NCI-H345 treated with DMSO at 0.1 percent for 48 hours (cell line): ENCODE data around the gene SLC45A2.
A peak's percentile ranks its signal among the peaks of the same experiment; 100 is the strongest.

Experiments used
- DNase-seq: peaks from one replicate; lab custom pipeline; 2025; ENCODE audit not compliant: unreplicated experiment; lab: John Stamatoyannopoulos, UW

The SLC45A2 gene

DNA sequence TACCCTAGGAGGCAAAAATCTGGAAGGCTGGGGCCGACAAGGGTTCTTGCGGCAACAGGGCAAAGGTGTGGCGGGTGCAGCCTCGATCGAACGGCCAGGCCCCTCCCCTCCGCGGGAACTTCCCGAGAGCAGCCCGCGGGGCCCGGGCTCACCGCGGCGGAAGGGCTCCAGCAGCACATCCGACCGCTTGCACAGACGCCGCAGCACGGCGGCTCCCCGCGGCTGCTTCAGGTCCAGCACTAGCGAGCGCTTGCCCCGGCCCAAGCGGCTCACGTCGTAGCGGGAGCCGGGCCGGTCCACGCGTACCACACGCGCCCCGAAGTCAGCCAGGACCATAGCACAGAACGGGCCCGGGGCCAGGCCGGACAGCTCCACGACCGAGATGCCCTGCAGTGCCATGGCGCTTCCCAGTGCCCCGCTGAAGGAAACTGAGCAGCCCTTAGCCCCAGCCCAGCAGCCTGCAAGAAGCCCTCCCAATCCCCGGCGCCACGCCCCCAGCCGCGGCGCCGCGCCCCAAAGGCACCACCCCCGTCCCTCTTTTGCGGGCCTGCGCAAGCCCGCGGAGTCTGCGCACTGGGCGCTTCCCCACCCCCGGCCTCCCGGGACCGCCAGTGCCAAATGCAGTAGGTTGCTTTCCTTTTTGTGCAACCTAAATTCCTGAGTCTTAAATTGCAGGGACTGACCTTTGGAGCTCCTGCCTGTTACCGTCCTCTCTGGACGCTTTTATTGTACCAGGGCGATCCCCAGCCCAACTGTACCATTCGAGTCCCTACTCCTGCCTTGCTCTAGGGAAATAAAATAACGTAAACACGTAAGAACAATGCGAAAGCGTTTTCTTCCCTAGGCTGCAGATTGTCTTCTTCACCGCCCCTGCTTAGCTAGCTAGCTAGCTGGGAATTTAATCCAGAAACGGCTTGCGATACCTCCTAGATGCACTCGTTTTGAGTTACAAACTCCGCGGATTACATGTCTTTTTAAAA, 23.4 kb upstream of the SLC45A2 start, which contains the start of gene AMACR:
TSS of gene AMACR (minus strand) at position 430 of the 980 bp plus-strand sequence. CDS start at position 399, 31 bp downstream.
- DNase-seq = peak; percentile 75

DNA sequence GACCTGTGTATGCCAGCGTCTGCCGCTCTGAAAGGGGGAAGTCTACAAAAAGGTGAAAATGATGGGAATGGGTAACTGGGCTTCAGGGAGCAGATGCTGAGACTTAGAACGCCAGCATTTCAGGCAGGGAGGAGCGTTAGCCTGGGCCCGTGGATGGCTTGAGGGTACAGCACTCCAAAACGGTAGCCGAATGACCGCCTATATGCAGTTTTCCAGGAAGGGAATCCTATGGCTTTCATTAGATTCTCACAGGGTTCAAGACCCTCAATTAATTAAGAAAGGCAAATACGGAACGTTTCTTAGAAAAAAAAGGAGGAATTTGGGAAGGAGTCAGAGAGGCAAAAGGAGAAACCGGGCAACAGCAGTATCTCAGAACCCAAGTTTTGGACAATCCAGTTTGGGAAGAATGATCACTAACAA, 22.7 kb upstream of the SLC45A2 start:
- no peak for DNase-seq

DNA sequence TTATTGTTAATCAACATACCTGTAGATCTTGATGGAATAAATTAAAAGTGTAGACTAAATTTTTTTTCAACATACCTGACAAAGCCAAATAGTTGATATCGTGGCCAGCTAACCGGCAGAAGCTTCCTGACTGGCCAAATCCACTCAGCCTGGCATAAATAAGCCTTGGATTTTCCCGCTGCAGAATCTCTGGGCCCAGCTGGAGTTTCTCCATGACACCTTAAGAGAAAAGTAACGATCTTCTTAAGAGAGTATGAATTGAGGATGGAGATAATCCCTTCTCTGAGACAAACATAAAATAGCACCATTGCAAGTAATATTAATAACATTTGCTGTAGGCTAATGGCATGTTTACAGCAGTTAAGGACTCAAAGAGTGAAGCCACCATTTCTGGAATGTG, 21.2 kb upstream of the SLC45A2 start:
- DNase-seq = no peak

DNA sequence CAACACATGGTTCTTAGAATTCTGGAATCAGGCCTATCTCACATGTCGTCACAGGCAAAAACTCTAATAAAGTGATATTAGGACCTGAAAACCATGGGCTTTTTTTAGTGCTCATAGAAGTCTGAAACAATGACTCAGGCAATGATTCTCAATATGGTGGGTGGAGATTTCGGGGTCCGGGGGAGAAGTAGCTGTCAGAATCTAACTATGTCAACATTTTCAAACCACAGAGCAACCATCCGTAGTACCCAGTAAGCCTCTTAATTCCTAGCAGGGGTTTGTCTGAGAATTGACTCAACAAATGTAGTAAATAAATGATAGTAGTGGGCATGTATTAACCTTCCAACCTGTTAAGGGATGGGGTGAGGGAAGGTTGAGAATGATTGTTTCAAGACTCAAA, 20.7 kb upstream of the SLC45A2 start:
- DNase-seq = no peak

DNA sequence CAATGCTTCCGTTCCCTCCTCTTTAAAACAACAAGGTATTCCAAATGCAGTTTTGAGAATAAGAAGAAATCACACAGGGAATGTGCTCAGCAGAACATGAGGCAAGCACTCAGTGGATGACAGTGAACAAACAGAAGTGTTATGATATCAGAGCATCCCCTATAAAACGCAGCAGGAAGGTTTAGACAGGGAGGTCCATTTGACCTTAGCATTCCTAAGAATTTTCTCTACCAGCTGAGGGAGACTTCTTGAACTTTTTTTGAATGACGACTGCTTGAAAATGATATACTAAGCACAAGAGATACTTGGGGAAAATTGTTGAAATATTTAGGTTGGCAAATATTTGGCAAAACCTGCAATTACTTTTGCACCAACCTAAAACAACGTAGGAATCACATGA, 19.4 kb upstream of the SLC45A2 start:
- no peak for DNase-seq

DNA sequence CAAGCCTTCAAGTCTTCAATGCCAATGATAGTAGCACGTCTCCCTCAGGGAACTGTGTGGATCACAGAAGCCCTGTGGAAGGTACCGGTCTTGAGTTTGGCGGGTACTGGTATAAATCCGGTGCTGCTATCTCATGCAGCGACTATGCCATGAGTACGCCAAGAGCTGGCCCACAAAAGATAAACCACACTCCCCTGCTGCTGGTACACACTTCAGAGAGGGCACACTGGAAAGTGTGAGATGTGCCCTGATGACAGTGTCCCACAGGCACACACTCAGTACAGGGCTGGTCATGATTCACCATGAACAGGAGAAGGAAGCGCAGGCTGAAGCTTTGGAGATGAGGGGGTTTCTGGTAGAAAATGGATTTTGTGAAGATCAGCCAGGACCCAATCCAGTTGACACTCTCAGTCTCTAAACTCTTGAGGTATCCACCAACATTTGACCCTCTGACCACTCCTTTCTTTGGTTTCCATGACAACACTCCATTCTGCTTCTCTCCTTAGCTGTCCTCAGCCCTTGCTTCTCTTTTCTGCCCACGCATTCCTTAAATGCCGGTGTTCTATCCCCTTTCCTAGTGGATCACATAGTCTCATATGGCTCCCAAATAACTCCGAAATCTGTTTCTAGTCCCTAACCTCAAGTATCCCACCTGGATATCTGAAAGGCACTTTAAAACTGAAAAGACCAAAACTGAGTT, 18.3 kb upstream of the SLC45A2 start:
- no peak for DNase-seq

DNA sequence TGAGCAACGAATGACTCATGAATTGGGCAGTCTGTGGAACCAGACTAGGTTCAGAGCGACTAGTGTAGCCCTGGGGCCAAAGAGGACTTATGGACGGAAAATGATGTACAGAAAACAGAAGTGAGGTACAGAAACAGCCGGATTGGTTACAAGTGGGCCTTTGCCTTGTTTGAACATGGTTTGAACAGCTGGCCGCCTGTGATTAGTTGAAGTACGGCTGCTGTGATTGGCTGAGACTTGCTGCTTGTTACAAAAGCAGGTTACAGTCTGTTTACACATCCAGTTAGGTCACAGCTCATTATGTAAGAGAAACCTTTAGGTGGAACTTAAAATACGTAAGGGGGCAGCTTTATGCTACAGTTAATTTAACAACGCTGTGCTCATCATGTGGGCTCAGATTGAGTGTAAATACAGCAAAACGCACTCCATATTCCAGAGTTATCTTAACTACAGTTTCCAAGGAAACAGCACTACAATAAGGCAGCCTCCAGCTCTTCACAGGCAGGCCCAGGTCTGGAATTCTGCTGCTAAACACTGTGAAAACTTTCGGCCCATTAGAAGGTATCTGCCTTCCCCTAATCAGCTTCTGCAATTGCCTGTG, 16.8 kb upstream of the SLC45A2 start:
- peak; percentile 85 for DNase-seq

DNA sequence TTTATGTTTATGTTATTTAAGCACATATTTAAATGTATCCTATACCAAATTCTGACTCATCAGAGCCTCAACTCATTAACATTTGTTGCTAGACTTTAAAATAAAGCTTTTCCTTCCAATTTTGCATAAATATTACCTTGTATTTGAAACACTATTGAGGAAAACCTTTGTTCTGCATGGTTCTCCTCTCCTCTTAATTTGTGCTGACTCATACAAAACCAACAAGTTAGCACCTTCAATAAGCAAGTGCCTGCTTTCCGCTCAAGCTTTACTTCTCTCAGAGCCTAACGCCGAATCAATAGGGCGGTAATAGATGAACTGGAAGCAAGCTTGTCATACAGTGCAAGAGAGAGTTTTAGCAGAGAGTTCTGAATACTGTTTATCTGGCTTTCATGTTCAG, 15.5 kb upstream of the SLC45A2 start:
- DNase-seq = no peak

DNA sequence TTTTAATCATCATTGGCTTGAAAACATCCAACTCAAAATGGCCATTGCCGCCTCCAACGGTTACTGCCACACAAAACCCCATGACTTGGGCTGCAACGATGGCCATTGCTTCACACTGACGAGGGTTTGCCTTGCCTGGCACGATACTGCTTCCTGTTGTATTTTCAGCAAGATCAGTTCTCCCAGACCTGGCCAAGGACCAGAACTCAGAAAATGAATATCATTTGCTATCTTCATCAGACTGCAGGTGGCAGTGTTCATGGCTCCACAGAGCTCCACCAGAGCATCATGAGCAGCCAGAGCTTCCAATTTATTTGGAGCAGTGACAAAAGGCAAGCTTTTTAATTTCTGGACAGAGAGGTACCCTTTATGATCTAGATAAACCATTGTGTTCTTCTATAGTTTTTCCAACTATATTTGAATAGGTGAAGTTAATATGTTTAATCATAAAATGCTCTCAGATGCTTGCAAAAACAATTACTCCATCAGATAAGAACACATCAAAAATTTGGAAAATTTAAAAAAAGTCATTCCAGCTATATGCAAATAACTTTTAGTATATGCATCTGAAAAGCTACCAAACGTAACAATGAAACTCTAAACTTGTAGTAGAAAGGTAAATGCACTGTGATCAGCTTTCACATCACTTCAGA, 13.0 kb upstream of the SLC45A2 start:
- peak; percentile 29 for DNase-seq

DNA sequence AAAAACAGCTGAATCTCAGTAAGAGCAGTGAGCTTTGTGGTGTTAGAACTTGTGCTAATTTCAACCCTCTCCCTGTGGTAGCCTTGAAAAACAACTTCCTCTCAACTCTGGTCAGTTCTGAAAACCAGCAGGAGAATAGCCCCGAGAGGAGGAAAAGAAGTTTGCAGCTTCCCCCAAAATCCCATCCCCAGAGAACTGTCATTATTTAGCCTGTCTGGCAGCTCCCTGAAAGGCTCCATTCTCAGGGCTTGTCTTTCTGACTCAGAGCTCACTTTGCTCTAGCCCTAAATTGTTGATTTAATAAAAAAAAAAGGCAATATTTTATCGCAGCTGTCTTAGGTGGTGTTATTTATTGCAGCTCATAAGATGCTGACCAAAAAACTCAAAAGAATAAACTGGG, 11.4 kb upstream of the SLC45A2 start:
- DNase-seq = no peak

DNA sequence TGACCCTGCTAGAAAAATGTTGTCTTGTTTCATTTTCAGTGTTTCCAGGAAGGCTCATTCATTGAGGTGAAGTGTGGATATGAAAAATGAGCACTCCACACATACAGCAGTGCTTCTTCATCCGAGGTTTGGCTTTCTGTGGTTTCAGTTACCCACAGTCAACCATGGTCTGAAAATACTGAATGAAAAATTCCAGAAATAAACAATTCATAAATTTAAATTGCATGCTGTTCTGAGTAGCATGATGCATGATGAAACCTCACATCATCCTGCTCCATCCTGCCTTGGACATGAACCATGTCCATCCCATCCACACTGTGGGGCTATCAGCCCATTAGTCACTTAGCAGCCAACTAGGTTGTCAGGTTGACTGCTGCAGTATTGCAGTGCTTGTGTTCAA, 10.4 kb upstream of the SLC45A2 start:
- no peak for DNase-seq

DNA sequence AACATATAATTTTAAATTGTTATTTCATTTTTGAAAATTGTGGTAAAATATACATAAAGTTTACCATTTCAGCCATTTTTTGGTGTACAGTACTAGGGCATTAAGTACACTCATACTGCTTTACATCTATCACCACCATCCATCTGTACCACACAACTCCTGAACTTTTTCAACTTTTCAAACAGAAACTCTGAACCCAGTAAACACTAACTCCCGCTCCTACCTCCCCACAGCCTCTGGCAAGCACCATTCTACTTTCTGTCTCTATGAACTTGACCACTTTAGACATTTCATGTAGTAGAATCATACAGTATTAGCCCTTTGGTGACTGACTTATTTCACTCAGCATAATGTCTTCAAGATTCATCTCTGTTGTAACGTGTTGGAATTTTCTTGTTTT, 8.4 kb upstream of the SLC45A2 start:
- no peak for DNase-seq

DNA sequence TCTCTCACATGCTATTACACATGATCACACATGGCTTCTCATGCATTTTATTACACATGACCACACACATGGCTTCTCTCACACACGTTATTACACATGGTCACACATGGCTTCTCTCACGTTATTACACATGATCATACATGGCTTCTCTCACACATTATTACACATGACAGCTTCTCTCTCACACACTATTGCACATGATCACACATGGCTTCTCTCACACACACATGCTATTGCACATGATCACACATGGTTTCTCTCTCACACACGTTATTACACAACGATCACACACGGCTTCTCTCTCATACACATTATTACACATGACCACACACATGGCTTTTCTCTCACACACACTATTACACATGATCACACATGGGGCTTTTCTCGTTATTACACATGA, 954 bp upstream of the SLC45A2 start:
- no peak for DNase-seq

DNA sequence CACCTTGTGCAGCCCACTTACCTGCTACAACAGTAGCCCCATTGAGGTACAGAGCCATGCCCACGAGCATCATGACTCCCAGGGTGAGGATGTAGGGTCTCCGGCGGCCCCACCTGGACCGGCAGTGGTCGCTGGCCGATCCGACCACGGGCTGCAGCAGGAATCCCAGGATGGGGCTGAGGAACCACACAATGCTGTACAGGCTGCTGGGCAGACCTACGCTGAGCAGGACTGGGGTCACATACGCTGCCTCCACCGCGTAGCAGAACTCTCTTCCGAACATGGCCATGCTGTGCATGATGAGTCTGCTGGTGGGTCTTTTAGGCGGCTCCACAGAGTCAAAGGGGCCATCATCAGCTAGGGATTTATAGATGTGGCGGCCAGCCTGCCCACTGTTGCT, 315 bp downstream of the SLC45A2 start:
- no peak for DNase-seq

DNA sequence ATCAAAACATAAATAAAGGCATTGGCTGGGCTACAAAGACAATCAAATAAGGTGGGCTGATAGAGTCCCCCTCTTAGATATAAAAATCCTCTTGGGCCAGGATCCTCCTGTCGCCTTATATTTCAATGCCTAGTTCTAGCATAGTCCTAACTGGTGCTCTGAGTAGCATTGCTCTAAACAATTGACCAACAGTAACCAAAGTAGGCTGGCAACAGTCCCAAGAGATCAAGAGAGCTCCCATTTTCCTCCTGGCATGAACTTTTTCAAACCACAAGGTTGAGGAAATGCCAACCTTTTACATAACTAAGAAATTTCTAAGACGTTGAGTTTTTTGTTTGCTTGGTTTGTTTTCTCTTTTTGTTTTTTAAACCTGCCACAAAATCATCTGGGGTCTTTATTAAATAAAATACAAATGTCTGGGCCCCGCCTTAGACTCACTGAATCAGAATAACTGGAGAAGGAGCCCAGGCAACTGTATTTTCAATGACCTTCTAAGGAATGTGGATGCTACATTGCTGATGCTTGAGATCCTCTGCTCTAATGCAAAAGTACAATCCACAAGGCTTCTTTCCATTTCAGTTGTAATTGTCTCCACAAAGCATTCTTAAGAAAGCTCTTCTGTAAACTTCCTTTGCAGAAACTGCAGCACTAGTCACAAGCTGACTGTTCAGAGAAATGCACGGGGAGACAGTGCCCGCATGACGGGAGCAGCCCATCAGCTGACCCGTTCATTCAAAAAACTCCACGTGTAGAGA, 2.9 kb downstream of the SLC45A2 start:
- DNase-seq = no peak

DNA sequence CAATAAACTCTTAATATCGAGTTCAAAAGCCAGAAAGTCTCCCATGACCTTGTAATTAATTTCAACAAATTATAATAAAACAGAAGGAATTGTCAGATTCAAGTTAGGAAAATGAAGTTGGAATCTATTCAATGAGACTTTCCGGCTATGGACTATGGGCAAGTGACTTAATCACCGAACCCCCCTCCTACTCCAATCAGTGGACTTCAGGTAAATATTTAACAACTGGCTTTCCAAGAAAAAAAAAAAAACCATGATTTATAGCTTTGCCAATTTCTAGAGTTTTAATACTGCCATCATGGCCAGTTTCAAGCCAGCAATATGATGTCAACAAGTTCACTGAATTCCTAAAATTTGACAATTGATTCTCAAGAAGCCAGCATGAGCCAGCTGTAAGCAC, 4.5 kb downstream of the SLC45A2 start:
- no peak for DNase-seq

DNA sequence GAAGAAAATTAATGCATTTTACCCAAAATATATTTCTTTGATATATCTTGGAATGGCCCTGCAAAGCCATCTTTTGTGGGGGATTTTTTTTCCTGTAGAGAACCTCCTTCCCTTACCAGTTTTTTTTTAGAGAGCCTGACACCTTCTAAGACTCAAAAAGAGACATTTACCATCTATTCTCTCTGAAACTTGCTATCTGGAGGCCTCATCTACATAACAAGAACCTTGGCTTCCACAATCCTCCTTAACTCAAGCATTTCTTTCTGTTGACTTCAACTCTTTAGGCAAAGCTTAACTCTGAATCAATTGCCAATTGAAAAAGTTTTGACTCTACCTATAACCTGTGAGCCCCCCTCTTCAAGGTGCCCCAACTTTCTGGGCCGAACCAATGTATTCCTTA, 6.2 kb downstream of the SLC45A2 start:
- no peak for DNase-seq

DNA sequence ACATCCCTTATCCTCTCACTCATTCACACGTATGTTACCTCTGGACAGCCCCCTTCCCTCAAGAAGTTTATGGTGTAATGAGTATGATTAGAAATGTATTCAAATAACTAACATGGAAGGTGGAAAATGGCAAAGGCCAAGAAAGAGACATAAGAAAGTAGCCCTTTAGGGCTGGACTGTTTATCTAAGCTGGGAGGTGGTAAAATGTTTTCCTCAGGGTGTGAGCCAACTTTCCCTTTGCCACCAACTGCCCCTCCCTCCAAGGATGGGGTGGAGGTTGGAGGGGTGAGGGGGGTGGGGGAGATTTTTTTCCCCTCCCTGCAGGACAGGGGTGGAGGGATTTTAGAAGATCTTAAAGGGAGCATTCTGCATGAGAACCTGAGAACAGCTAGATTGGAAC, 8.2 kb downstream of the SLC45A2 start:
- no peak for DNase-seq

DNA sequence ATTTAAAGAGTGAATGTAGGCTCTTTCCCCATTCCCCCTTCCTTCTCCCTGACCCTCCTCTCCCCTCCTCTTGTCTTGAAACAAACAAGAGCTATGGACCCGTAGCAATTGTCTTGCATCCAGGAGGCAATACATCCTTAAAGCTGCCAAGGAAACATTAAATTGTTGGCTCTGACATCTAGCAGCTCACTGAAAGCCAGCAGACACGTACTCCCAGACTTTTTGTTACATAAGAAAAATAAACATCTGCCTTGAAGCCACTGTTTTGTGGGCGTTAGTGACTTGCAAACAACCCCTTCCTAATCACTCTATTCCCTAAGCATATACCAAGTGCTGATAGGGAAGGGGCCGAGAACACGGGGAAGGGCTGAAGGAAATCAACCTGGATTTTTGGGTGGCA, 8.6 kb downstream of the SLC45A2 start:
- no peak for DNase-seq

DNA sequence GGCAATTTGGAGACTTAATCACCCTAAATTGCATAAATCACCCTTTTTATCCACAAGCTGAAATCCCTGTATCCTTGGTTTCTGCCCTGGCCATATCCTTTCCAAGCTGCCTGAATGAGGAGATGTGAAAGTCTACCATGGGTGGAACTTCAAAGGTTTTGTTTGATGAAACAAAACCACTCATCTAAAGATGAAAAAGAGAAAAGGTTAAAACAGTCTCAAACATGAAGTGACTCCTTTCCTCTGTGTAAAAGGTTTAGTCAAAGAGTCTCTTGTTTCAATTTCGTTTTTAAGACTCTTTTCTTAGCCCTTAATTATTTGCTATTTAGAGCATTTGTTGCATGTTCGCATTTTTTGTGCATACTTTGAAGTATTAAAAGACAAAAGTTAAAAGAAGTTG, 11.2 kb downstream of the SLC45A2 start:
- DNase-seq = no peak
